ENCODE measurements around the gene TSEN34.
"Not testable (repeated sequence)": the region's sequence is repeated elsewhere in the genome, so short reads cannot be mapped to it uniquely, and the experiment has no call there.

GRCh38 chr19:54243809-54244208 lies 52.7 kb downstream of the TSEN34 start:
- not testable (repeated sequence) for TF ChIP-seq CTCF, POLR2A (IDR thresholded peaks at IDR 0.05)

Measured in upper lobe of left lung (tissue), 4 donors.